ENCODE data around the gene PTPN5. TPM values are rescaled to one million over a fixed set of nuclear protein-coding genes. Genes with fewer than 3 reads are reported as not detected.

Gene PTPN5
- total and polyA plus RNA-seq, 7 donors, result 0.22 to 1.4 (median 0.61) TPM

DNA sequence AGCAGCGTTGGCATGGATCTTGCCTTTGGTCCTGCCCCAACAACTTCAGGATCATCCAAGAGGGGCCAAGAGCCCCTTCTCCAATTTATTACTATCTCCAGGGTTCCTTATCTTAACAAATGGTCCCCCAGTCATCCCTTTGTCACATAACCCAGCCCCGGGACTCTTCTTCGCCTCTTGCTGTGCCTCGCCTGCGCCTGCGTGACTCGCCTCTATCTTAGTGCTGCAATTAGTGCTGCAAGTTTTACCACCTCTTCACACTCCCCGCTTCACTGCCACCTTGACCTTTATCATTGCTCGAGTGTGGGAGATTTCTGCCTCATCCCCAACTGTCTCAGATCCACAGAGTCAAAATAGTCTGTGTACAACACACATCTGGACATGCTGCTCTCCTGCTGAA is 61.6 kb downstream of the PTPN5 start:
- intact Hi-C loops (cut with DNase I), result loop anchor here in 1 of 2 donors (5.0 to 10.0 kb wide), 2 partner anchors 188 to 615 kb away; no protein-coding TSS in a partner anchor
- ATAC-seq, result no peak
- WGBS, 3 donors, result 82 to 86% (median 86%) methylated on average over 9 of the region's 9 CpGs

GRCh38 chr11:18729426-18729825 is 62.2 kb downstream of the PTPN5 start:
- TF ChIP-seq, protein P1, sequence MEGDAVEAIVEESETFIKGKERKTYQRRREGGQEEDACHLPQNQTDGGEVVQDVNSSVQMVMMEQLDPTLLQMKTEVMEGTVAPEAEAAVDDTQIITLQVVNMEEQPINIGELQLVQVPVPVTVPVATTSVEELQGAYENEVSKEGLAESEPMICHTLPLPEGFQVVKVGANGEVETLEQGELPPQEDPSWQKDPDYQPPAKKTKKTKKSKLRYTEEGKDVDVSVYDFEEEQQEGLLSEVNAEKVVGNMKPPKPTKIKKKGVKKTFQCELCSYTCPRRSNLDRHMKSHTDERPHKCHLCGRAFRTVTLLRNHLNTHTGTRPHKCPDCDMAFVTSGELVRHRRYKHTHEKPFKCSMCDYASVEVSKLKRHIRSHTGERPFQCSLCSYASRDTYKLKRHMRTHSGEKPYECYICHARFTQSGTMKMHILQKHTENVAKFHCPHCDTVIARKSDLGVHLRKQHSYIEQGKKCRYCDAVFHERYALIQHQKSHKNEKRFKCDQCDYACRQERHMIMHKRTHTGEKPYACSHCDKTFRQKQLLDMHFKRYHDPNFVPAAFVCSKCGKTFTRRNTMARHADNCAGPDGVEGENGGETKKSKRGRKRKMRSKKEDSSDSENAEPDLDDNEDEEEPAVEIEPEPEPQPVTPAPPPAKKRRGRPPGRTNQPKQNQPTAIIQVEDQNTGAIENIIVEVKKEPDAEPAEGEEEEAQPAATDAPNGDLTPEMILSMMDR (IDR thresholded peaks at IDR 0.05), result no peak
- ATAC-seq, result no peak
- intact Hi-C loops (cut with DNase I), result no loop called here

More for the DNA sequence above, 61.6 kb downstream of the PTPN5 start:
- TF ChIP-seq, protein P1 (IDR thresholded peaks at IDR 0.05), result no peak
- H3K4me1 ChIP-seq, result no peaks in the 10 kb centered on the region
- H3K4me3 ChIP-seq, result no peak overlapping the region
- no peaks in the 10 kb centered on the region for H3K27me3 ChIP-seq (ENCODE audit: insufficient read depth in 3 of 3, low read length in 2 of 3)
- no peak overlapping the region for H3K27ac ChIP-seq
- H3K9me3 ChIP-seq, result no peaks in the 10 kb centered on the region
- peak in 1 of 2 donors; percentile 16 for DNase-seq
- H3K36me3 ChIP-seq (ENCODE audit: insufficient read depth in 1 of 2, low read depth in 1 of 2), result no peaks in the 10 kb centered on the region

DNA sequence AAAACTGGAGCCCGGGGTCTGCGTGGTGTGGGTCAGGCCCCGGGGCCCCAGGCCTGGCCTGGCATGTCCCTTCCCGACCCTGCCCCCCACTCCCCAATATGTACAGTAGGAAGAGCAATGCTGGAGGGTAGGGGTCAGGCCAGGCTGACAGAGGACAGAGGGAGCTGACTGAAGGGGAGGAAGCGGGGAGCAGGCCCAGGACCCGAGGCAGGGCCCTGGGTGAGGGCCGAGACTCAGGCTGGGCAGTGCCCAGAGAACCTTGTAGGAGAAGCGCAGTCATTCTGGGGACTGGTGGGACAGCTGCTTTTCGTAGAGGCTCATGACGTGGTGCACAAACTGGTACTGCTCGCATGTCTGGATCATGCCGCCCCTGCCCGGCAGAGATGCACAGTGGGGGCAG is 62.9 kb downstream of the PTPN5 start:
- Histone ChIP-seq H3K27me3 (ENCODE audit: insufficient read depth in 3 of 3, low read length in 2 of 3) (no peaks in the 10 kb centered on the region), H3K27ac (no peak overlapping the region), H3K36me3 (ENCODE audit: insufficient read depth in 1 of 2, low read depth in 1 of 2) (no peaks in the 10 kb centered on the region), H3K4me3 (no peak overlapping the region), H3K9me3 (no peaks in the 10 kb centered on the region), H3K4me1 (no peaks in the 10 kb centered on the region)
- TF ChIP-seq, protein P1 (IDR thresholded peaks at IDR 0.05), result no peak
- DNase-seq (no peak), ATAC-seq (no peak)
- intact Hi-C loops (cut with DNase I), result no loop called here
- 90 to 96% (median 90%) methylated on average over 13 of the region's 13 CpGs for WGBS, 3 donors

More at GRCh38 chr11:18729426-18729825, 62.2 kb downstream of the PTPN5 start:
- Histone ChIP-seq H3K9me3 (no peaks in the 10 kb centered on the region), H3K27ac (no peak overlapping the region), H3K36me3 (ENCODE audit: insufficient read depth in 1 of 2, low read depth in 1 of 2) (no peaks in the 10 kb centered on the region), H3K4me3 (no peak overlapping the region), H3K27me3 (ENCODE audit: insufficient read depth in 3 of 3, low read length in 2 of 3) (no peaks in the 10 kb centered on the region), H3K4me1 (no peaks in the 10 kb centered on the region)
- DNase-seq, result no peak
- WGBS, 3 donors, result 80 to 85% (median 83%) methylated on average over 16 of the region's 16 CpGs

- H3K36me3 ChIP-seq (ENCODE audit: insufficient read depth in 1 of 2, low read depth in 1 of 2), result no peaks in the 10 kb centered on the region
- no peaks in the 10 kb centered on the region for H3K9me3 ChIP-seq
- ATAC-seq (peak in 2 of 4 donors; percentile 43 to 63), DNase-seq (peak in 1 of 2 donors; percentile 52)
- no peaks in the 10 kb centered on the region for H3K4me1 ChIP-seq
- intact Hi-C loops (cut with DNase I), result no loop called here
- TF ChIP-seq, protein P1 (IDR thresholded peaks at IDR 0.05), result peak; percentile 52
- H3K27ac ChIP-seq, result no peak overlapping the region
- 51 to 57% (median 55%) methylated on average over 10 of the region's 10 CpGs for WGBS, 3 donors
- no peak overlapping the region for H3K4me3 ChIP-seq
- no peaks in the 10 kb centered on the region for H3K27me3 ChIP-seq (ENCODE audit: insufficient read depth in 3 of 3, low read length in 2 of 3)
Measured at GRCh38 chr11:18727479-18728236, 63.9 kb downstream of the PTPN5 start.

Measured in psoas muscle (tissue), 8 donors.